Stimulated activated CD8-positive, alpha-beta memory T cell treated with anti-CD3 and anti-CD28 coated beads, Interleukin-7, amount 100 ng/mL, for 24 hours (primary cell): ENCODE results near the gene TMEM91.

ENCODE experiments used
- DNase-seq: peaks from one replicate; pipeline ENCODE4 v3.0.0-alpha.2; 2020; ENCODE audit warnings: low read depth

The TMEM91 gene

GRCh38 chr19:41431426-41432386 is 55.4 kb downstream of the TMEM91 start:
- no peak for DNase-seq

GRCh38 chr19:41433171-41433570 is 56.8 kb downstream of the TMEM91 start:
- DNase-seq, result no peak
